ENCODE data around the gene MOGAT2. TPM values are rescaled to one million over a fixed set of nuclear protein-coding genes. Genes with fewer than 3 reads are reported as not detected.

The MOGAT2 gene
- total and polyA plus RNA-seq, 3 donors from 2014 or later: 0.19 to 0.31 (median 0.24) TPM

- H3K27ac ChIP-seq: no peak overlapping the region
- no peaks in the 10 kb centered on the region for H3K9me3 ChIP-seq
- DNase-seq: no peak
- H3K4me1 ChIP-seq: no peaks in the 10 kb centered on the region
- no peak overlapping the region for H3K4me3 ChIP-seq
- 80 to 88% methylated on average over 5 of the region's 5 CpGs for WGBS, 2 donors
- intact Hi-C loops (cut with DNase I; ENCODE audit: low total_unique reads): no loop called here
- H3K36me3 ChIP-seq (ENCODE audit: low read depth, missing control alignments): no peaks in the 10 kb centered on the region
- TF ChIP-seq, protein P1, sequence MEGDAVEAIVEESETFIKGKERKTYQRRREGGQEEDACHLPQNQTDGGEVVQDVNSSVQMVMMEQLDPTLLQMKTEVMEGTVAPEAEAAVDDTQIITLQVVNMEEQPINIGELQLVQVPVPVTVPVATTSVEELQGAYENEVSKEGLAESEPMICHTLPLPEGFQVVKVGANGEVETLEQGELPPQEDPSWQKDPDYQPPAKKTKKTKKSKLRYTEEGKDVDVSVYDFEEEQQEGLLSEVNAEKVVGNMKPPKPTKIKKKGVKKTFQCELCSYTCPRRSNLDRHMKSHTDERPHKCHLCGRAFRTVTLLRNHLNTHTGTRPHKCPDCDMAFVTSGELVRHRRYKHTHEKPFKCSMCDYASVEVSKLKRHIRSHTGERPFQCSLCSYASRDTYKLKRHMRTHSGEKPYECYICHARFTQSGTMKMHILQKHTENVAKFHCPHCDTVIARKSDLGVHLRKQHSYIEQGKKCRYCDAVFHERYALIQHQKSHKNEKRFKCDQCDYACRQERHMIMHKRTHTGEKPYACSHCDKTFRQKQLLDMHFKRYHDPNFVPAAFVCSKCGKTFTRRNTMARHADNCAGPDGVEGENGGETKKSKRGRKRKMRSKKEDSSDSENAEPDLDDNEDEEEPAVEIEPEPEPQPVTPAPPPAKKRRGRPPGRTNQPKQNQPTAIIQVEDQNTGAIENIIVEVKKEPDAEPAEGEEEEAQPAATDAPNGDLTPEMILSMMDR (IDR thresholded peaks at IDR 0.05): no peak
- no peak for TF ChIP-seq POLR2A (IDR thresholded peaks at IDR 0.05)
- H3K27me3 ChIP-seq: no peaks in the 10 kb centered on the region
Measured at GRCh38 chr11:75733431-75734107, 15.9 kb downstream of the MOGAT2 start.

DNA sequence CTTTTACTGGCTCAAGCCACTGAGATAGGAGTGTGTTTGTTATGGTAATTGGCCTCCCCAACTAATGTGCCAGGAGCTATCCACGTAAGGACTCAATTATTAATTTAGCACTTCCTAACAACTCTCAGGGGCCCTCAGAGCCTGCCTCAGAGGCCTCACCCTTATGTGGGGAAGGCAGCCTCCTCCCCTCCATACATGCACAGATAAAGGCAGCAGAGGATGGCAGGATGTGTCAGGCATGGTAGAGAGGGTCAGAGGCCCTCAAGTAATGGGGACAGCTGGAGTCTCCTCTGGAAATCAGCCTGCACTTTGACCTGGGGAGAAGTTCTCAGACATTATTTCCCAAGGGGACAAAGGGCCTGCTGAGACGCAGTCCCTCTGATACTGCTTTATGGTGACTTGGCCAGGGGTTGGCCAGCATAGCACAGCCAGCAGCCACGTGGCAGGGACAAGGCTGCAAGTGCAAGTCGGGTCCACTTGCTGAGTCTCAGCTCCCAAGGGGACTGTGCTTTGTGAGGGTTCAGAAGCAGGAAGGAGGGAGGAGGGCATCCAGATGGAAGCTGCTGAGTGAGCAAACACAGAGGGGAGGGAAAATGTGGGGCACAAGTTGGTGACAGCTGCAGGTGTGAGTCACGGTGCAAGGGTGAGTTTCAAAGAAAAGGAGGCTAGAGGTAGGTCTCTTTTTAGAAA lies 17.0 kb downstream of the MOGAT2 start:
- H3K27me3 ChIP-seq: no peaks in the 10 kb centered on the region
- H3K36me3 ChIP-seq (ENCODE audit: low read depth, missing control alignments): no peaks in the 10 kb centered on the region
- intact Hi-C loops (cut with DNase I; ENCODE audit: low total_unique reads): no loop called here
- no peaks in the 10 kb centered on the region for H3K9me3 ChIP-seq
- H3K4me3 ChIP-seq: no peak overlapping the region
- H3K4me1 ChIP-seq: no peaks in the 10 kb centered on the region
- no peak overlapping the region for H3K27ac ChIP-seq
- WGBS, 2 donors: 75 to 78% methylated on average over 4 to 5 of the region's 5 CpGs
- no peak for DNase-seq
- TF ChIP-seq, protein P1 (IDR thresholded peaks at IDR 0.05): no peak
- TF ChIP-seq POLR2A (IDR thresholded peaks at IDR 0.05): no peak

DNA sequence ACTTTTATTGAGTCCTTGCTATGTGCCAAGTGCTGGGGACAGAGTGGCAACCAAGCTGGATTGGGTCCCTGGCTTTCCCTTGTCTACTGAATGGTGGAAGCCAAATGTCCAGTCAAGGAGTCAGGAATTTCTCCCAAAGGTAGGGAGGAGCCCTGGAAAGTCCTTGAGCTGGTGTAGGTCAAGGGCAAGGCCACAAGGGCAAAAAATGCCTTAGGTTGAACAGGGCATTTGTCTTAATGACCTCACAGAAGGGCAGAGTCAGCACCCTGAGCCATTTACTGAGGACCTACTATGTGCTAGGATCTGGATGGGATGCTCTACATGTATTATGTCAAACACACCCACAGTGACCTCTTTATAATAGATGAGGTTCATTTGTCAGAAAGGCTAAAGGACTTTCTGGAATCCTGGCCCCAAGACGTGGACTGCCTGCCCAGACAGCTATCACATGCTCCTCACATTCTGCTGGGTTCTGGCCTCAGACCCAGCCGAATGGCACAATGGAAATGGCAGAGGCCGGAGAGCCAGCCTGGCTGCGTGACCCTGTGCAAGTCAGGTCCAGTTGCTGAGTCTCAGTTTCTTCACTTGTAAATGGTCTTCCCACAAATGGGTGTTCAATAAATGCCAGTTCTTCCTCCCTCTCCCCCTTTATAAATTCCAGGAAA lies 17.7 kb downstream of the MOGAT2 start:
- Histone ChIP-seq H3K27me3 (no peaks in the 10 kb centered on the region), H3K4me3 (no peak overlapping the region), H3K9me3 (no peaks in the 10 kb centered on the region), H3K27ac (no peak overlapping the region), H3K4me1 (no peaks in the 10 kb centered on the region), H3K36me3 (ENCODE audit: low read depth, missing control alignments) (no peaks in the 10 kb centered on the region)
- intact Hi-C loops (cut with DNase I; ENCODE audit: low total_unique reads): no loop called here
- TF ChIP-seq, protein P1 (IDR thresholded peaks at IDR 0.05): no peak
- TF ChIP-seq POLR2A (IDR thresholded peaks at IDR 0.05): no peak
- no peak for DNase-seq
- WGBS, 2 donors: 90 to 93% methylated on average over 4 of the region's 4 CpGs

DNA sequence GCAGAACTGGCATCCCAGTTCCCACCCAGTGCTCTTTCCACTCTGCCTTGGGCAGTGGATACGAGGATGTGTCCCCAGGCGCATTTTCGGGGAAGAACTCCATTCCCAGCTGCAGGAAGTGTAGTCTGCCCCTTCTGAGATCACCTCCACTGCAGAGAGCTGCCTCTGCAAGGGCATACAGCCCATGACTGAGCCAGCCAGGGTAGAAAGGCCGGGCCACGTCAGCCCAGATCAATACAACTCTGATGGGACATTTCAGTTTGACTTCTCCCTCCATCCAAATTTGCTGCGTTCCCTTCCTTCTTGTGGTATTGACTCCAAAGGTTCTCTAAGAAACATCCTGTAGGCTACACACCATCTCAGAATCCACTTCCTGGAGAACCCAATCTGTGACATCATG lies 19.7 kb downstream of the MOGAT2 start:
- TF ChIP-seq, protein P1 (IDR thresholded peaks at IDR 0.05): no peak
- no peak for TF ChIP-seq POLR2A (IDR thresholded peaks at IDR 0.05)
- H3K36me3 ChIP-seq (ENCODE audit: low read depth, missing control alignments): no peaks in the 10 kb centered on the region

More for the DNA sequence above, 19.7 kb downstream of the MOGAT2 start:
- no peaks in the 10 kb centered on the region for H3K9me3 ChIP-seq
- WGBS, 2 donors: 92 to 96% methylated on average over 6 of the region's 6 CpGs
- no peaks in the 10 kb centered on the region for H3K27me3 ChIP-seq
- no peaks in the 10 kb centered on the region for H3K4me1 ChIP-seq
- intact Hi-C loops (cut with DNase I; ENCODE audit: low total_unique reads): no loop called here
- H3K27ac ChIP-seq: no peak overlapping the region
- DNase-seq: no peak
- no peak overlapping the region for H3K4me3 ChIP-seq

All from testis (tissue), 3 donors.